ENCODE measurements around the gene KLK1. TPM values are rescaled to one million over a fixed set of nuclear protein-coding genes. Genes with fewer than 3 reads are reported as not detected.
A peak's percentile ranks its signal among the peaks of the same experiment; 100 is the strongest.

KLK1 gene
- total and polyA plus RNA-seq, 7 donors = 44.6 to 398 (median 277) TPM; not detected in 4

DNA sequence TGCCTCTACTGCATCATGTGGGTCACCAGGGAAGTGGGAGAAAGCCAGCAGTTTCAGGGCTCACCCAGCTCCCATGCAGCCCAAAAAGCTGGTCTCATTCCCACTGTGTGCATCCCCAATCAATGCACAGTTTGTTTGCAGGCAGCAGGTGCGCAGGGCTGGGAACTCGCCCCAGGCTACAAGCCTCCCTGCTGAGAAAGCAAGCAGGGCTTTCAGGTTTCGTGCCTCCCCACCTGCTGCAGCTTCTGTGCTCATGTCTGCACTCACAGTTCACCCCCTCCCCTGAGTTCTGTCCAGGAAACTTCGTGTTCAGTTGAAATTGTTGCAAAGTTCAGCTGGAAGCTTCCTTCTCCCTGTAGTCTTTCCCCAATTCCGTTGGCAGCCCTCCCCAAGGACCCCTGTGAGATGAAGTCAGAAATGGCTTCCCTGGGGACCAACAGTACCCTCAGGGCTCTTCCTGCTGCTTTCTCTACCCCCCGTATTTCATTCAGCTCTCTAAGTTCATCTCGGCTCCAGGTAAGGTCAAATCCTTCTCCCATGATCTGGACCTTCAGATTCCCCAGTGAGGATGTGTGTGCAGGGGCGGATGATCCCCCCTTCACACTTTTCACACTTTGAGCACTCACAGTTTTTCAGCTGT, 20.8 kb upstream of the KLK1 start:
- no peaks in the 10 kb centered on the region for H3K36me3 ChIP-seq
- no peak for DNase-seq
- H3K27ac ChIP-seq = no peak overlapping the region
- peaks cover 0 to 2% (median 0%) of the 10 kb centered on the region in 4 donors for H3K9me3 ChIP-seq
- H3K4me3 ChIP-seq = no peak overlapping the region
- TF ChIP-seq EP300 (IDR thresholded peaks at IDR 0.05) = no peak
- TF ChIP-seq, protein P1, sequence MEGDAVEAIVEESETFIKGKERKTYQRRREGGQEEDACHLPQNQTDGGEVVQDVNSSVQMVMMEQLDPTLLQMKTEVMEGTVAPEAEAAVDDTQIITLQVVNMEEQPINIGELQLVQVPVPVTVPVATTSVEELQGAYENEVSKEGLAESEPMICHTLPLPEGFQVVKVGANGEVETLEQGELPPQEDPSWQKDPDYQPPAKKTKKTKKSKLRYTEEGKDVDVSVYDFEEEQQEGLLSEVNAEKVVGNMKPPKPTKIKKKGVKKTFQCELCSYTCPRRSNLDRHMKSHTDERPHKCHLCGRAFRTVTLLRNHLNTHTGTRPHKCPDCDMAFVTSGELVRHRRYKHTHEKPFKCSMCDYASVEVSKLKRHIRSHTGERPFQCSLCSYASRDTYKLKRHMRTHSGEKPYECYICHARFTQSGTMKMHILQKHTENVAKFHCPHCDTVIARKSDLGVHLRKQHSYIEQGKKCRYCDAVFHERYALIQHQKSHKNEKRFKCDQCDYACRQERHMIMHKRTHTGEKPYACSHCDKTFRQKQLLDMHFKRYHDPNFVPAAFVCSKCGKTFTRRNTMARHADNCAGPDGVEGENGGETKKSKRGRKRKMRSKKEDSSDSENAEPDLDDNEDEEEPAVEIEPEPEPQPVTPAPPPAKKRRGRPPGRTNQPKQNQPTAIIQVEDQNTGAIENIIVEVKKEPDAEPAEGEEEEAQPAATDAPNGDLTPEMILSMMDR (IDR thresholded peaks at IDR 0.05) = no peak
- TF ChIP-seq POLR2AphosphoS5 (IDR thresholded peaks at IDR 0.05) = no peak
- no peak for TF ChIP-seq POLR2A (IDR thresholded peaks at IDR 0.05)
- H3K4me1 ChIP-seq = no peaks in the 10 kb centered on the region
- intact Hi-C loops (cut with DNase I) = no loop called here
- H3K27me3 ChIP-seq = peaks cover 0 to 10% (median 0%) of the 10 kb centered on the region in 3 donors
- 55 to 64% methylated on average over 8 of the region's 8 CpGs for WGBS, 2 donors

DNA sequence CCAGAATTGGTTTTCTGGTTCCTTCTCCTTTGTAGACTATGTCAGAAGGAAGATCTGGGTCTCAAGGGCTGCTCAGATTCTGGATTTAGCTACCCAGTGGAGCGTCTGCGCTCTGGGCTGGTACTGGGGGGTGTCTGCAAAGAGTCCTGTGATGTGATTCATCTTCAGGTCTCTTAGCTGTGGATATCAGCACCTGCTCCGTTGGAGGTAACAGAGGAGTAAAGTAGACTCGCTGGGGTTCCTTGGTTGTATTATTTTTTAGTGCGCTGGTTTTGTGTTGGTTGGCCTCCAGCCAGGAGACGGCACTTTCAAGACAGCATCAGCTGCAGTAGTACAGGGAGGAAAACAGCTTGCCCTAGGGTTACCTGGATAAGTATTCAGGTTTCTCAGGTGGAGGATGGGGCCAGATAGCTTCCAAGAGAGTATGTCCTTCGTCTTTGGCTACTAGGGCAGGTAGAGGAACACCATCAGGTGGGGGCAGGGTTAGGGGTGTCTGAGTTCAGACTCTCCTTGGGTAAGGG, 20.2 kb upstream of the KLK1 start:
- peaks cover 0 to 10% (median 0%) of the 10 kb centered on the region in 3 donors for H3K27me3 ChIP-seq
- no peaks in the 10 kb centered on the region for H3K4me1 ChIP-seq
- no peaks in the 10 kb centered on the region for H3K36me3 ChIP-seq
- peak; percentile 37 for DNase-seq
- WGBS, 2 donors = 34 to 76% methylated on average over 7 of the region's 7 CpGs
- no peak overlapping the region for H3K27ac ChIP-seq
- H3K4me3 ChIP-seq = no peak overlapping the region
- TF ChIP-seq, protein P1 (IDR thresholded peaks at IDR 0.05) = no peak
- TF ChIP-seq POLR2A (IDR thresholded peaks at IDR 0.05) (no peak), POLR2AphosphoS5 (IDR thresholded peaks at IDR 0.05) (no peak), EP300 (IDR thresholded peaks at IDR 0.05) (no peak)
- peaks cover 0 to 2% (median 0%) of the 10 kb centered on the region in 4 donors for H3K9me3 ChIP-seq
- intact Hi-C loops (cut with DNase I) = no loop called here

DNA sequence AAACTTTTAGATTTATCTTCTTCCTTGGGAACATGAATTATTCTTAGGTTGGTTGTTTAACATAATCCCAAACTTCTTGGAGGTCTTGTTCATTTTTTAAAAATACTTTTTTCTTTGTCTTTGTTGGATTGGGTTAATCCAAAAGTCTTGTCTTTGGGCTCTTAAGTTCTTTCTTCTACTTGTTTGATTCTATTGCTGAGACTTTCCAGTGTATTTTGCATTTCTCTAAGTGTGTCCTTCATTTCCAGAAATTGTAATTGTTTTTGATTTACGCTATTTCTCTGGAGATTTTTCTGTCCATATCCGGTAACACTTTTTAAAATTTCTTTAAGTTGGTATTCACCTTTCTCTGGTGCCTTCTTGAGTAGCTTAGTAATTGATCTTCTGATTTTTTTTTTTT, 19.6 kb upstream of the KLK1 start:
- Histone ChIP-seq H3K27ac (no peak overlapping the region), H3K4me1 (no peaks in the 10 kb centered on the region), H3K4me3 (no peak overlapping the region), H3K36me3 (no peaks in the 10 kb centered on the region), H3K9me3 (peaks cover 0 to 2% (median 0%) of the 10 kb centered on the region in 4 donors), H3K27me3 (peaks cover 0 to 7% (median 5%) of the 10 kb centered on the region in 3 donors)
- 96 to 99% methylated on average over 2 of the region's 2 CpGs for WGBS, 2 donors
- DNase-seq = no peak
- intact Hi-C loops (cut with DNase I) = no loop called here
- no peak for TF ChIP-seq EP300 (IDR thresholded peaks at IDR 0.05)
- no peak for TF ChIP-seq POLR2AphosphoS5 (IDR thresholded peaks at IDR 0.05)

DNA sequence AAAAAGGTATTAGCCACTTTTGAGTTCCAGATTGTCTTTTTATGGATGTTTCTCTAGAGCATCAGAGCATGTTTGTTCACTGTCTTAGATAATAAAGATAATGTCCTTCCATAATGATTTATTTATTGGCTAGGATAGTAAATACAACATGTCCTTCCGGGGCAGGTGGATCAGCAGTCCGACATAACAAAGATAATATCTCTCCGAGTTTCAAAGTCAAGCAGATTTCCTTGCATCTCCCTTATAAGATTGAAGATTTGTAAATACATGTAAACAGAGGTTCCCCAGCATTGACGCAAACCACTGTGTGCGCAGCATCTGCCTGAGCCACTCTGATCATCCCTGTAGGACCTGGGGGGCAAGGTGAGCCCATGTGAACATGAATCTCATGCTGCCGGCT, 18.5 kb upstream of the KLK1 start:
- no peaks in the 10 kb centered on the region for H3K4me1 ChIP-seq
- 55 to 79% methylated on average over 6 of the region's 6 CpGs for WGBS, 2 donors
- H3K36me3 ChIP-seq = no peaks in the 10 kb centered on the region
- H3K4me3 ChIP-seq = no peak overlapping the region
- H3K27ac ChIP-seq = no peak overlapping the region
- H3K27me3 ChIP-seq = peaks cover 0 to 8% (median 7%) of the 10 kb centered on the region in 3 donors
- intact Hi-C loops (cut with DNase I) = no loop called here
- peaks cover 0 to 2% (median 0%) of the 10 kb centered on the region in 4 donors for H3K9me3 ChIP-seq
- TF ChIP-seq, protein P1 (IDR thresholded peaks at IDR 0.05) = no peak
- no peak for TF ChIP-seq POLR2AphosphoS5 (IDR thresholded peaks at IDR 0.05)
- no peak for DNase-seq

DNA sequence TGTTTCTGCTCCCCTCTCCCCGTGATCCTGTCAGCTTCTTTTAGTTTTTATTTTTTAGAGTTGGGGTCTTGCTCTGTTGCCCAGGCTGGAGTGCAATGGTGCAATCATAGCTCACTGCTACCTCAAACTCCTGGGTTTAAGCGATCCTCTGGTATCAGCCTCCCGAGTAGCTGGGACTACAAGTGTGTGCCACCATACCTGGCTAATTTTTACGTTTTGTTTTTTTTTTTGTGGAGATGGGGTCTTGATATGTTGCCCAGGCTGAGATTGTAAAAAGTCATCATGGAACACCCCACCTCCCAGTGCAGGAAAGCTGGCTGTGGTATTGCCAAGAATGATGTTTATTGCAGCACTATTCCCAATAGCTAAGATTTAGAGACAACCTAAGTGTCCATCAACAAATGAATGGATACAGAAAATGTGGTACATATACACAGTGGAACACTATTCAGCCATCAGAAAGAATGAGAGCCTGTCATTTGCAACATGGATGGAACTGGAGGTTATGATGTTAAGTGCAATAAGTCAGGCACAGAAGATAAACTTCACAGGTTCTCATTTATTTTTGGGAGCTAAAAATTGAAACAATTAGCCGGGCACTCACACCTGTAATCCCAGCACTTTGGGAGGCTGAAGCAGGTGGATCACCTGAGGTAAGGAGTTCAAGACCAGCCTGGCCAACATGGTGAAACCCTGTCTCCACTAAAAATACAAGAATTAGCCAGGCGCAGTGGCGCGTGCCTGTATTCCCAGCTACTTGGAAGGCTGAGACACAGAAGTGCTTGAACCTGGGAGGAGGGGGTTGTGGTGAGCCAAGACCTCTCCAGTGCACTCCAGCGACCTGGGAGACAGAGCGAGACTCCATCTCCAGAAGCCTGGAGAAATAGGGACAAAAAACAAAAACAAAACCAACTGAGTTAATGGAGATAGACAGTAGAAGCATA, 16.4 kb upstream of the KLK1 start:
- Histone ChIP-seq H3K27ac (no peak overlapping the region), H3K27me3 (peaks cover 0 to 14% (median 14%) of the 10 kb centered on the region in 3 donors), H3K4me1 (peaks cover 0 to 13% (median 10%) of the 10 kb centered on the region in 4 donors), H3K9me3 (peaks cover 0 to 2% (median 0%) of the 10 kb centered on the region in 4 donors), H3K36me3 (no peaks in the 10 kb centered on the region), H3K4me3 (no peak overlapping the region)
- 82 to 89% methylated on average over 10 of the region's 10 CpGs for WGBS, 2 donors
- TF ChIP-seq EP300 (IDR thresholded peaks at IDR 0.05) (no peak), POLR2AphosphoS5 (IDR thresholded peaks at IDR 0.05) (no peak), POLR2A (IDR thresholded peaks at IDR 0.05) (no peak)
- TF ChIP-seq, protein P1 (IDR thresholded peaks at IDR 0.05) = no peak
- intact Hi-C loops (cut with DNase I) = no loop called here
- DNase-seq = no peak
